Adrenal gland (tissue), 5 donors: ENCODE data around the gene ZDHHC14.

Experiments
- CTCF ChIP-seq, 6 experiments: fragments of 450-650 bp in 4 of 6; fragments of 200-600 bp in 2 of 6; sonication (generic) in 1 of 6; IDR thresholded peaks; 1 replicate in 5 of 6; 2 replicates in 1 of 6; pipeline versions ENCODE4 v1.5.1 to v1.8.0; 2016 to 2021; ENCODE audit warnings: antibody characterized with exemption in 6 of 6, mild to moderate bottlenecking in 2 of 6, moderate library complexity in 1 of 6
- POLR2A ChIP-seq, 2 donors: fragments of 450-650 bp; IDR thresholded peaks; one replicate each; pipeline ENCODE4 v1.6.1; 2017; ENCODE audit warnings: antibody characterized with exemption in 2 of 2, mild to moderate bottlenecking in 2 of 2, moderate library complexity in 1 of 2
- donor health status: DM: no; HTN: no; CAD: no.

GRCh38 chr6:157368359-157369049, 12.5 kb upstream of the ZDHHC14 start:
- no peak for TF ChIP-seq CTCF (IDR thresholded peaks at IDR 0.05)
- TF ChIP-seq POLR2A (IDR thresholded peaks at IDR 0.05): no peak
